SKM-1 treated with dmso at 0.1 percent for 144 hours (cell line): ENCODE measurements around the gene TAF1.
"Not testable (repeated sequence)": the region's sequence is repeated elsewhere in the genome, so short reads cannot be mapped to it uniquely, and the experiment has no call there.

ENCODE experiments used
- DNase-seq: peaks from one replicate; lab custom pipeline; 2025; ENCODE audit not compliant: unreplicated experiment; lab: John Stamatoyannopoulos, UW

The TAF1 gene

GRCh38 chrX:71495979-71496378, 129.8 kb downstream of the TAF1 start:
- DNase-seq, result not testable (repeated sequence)

- DNase-seq, result no peak
These were observed 130.3 kb downstream of the TAF1 start for GRCh38 chrX:71496476-71496875.

- DNase-seq, result not testable (repeated sequence)
These were observed 135.9 kb downstream of the TAF1 start for GRCh38 chrX:71502080-71502479.

- no peak for DNase-seq
These were observed 138.2 kb downstream of the TAF1 start for GRCh38 chrX:71504346-71504745.

GRCh38 chrX:71509289-71509688, 143.1 kb downstream of the TAF1 start:
- DNase-seq, result no peak

GRCh38 chrX:71510161-71510560, 144.0 kb downstream of the TAF1 start:
- no peak for DNase-seq

GRCh38 chrX:71513731-71514130, 147.6 kb downstream of the TAF1 start:
- DNase-seq, result not testable (repeated sequence)

- peak; percentile 37 for DNase-seq
These were observed 148.3 kb downstream of the TAF1 start for GRCh38 chrX:71514367-71515037.

GRCh38 chrX:71515038-71515396, 148.9 kb downstream of the TAF1 start:
- no peak for DNase-seq
